Measurements from ENCODE around the gene SLC28A3. TPM values are rescaled to one million over a fixed set of nuclear protein-coding genes. Genes with fewer than 3 reads are reported as not detected.
"Not testable (repeated sequence)": the region's sequence is repeated elsewhere in the genome, so short reads cannot be mapped to it uniquely, and the experiment has no call there.

SLC28A3 gene
- polyA plus RNA-seq (2014; cell fraction: cytosol; rRNA removed), result not detected in 2 replicates
- polyA plus RNA-seq (2014; cell fraction: nucleus; rRNA removed), result not detected in 2 replicates

GRCh38 chr9:84340535-84340934, at the start of gene SLC28A3:
Gene SLC28A3 (minus strand): TSS chr9:84340758. CDS start chr9:84340633, 125 bp downstream.
- DNase-seq (ENCODE audit: low spot score), result no peak

- DNase-seq (ENCODE audit: low spot score), result not testable (repeated sequence)
Observed at GRCh38 chr9:84390254-84390653, 49.7 kb upstream of the SLC28A3 start.

- DNase-seq (ENCODE audit: low spot score), result no peak
Observed at GRCh38 chr9:84387821-84388220, 47.3 kb upstream of the SLC28A3 start.

GRCh38 chr9:84386753-84387152, 46.2 kb upstream of the SLC28A3 start:
- DNase-seq (ENCODE audit: low spot score), result no peak

GRCh38 chr9:84385386-84386040, 45.0 kb upstream of the SLC28A3 start:
- DNase-seq (ENCODE audit: low spot score), result no peak

GRCh38 chr9:84384617-84385016, 44.1 kb upstream of the SLC28A3 start:
- DNase-seq (ENCODE audit: low spot score), result no peak

- no peak for DNase-seq (ENCODE audit: low spot score)
Observed at GRCh38 chr9:84383178-84383577, 42.6 kb upstream of the SLC28A3 start.

GRCh38 chr9:84382720-84383119, 42.2 kb upstream of the SLC28A3 start:
- no peak for DNase-seq (ENCODE audit: low spot score)

GRCh38 chr9:84381508-84381907, 41.0 kb upstream of the SLC28A3 start:
- DNase-seq (ENCODE audit: low spot score), result no peak

- DNase-seq (ENCODE audit: low spot score), result no peak
Observed at GRCh38 chr9:84379740-84380139, 39.2 kb upstream of the SLC28A3 start.

- no peak for DNase-seq (ENCODE audit: low spot score)
Observed at GRCh38 chr9:84375954-84376353, 35.4 kb upstream of the SLC28A3 start.

- DNase-seq (ENCODE audit: low spot score), result no peak
Observed at GRCh38 chr9:84374516-84374915, 34.0 kb upstream of the SLC28A3 start.

- no peak for DNase-seq (ENCODE audit: low spot score)
Observed at GRCh38 chr9:84374013-84374412, 33.5 kb upstream of the SLC28A3 start.

- no peak for DNase-seq (ENCODE audit: low spot score)
Observed at GRCh38 chr9:84371737-84372136, 31.2 kb upstream of the SLC28A3 start.

- DNase-seq (ENCODE audit: low spot score), result no peak
Observed at GRCh38 chr9:84368601-84369000, 28.0 kb upstream of the SLC28A3 start.

GRCh38 chr9:84367726-84368125, 27.2 kb upstream of the SLC28A3 start:
- DNase-seq (ENCODE audit: low spot score), result not testable (repeated sequence)

- no peak for DNase-seq (ENCODE audit: low spot score)
Observed at GRCh38 chr9:84366683-84367082, 26.1 kb upstream of the SLC28A3 start.

- not testable (repeated sequence) for DNase-seq (ENCODE audit: low spot score)
Observed at GRCh38 chr9:84364894-84365490, 24.4 kb upstream of the SLC28A3 start.

- no peak for DNase-seq (ENCODE audit: low spot score)
Observed at GRCh38 chr9:84361645-84362044, 21.1 kb upstream of the SLC28A3 start.

- no peak for DNase-seq (ENCODE audit: low spot score)
Observed at GRCh38 chr9:84357275-84357674, 16.7 kb upstream of the SLC28A3 start.

- no peak for DNase-seq (ENCODE audit: low spot score)
Observed at GRCh38 chr9:84354035-84354434, 13.5 kb upstream of the SLC28A3 start.

- no peak for DNase-seq (ENCODE audit: low spot score)
Observed at GRCh38 chr9:84349671-84350070, 9.1 kb upstream of the SLC28A3 start.

GRCh38 chr9:84343111-84343521, 2.6 kb upstream of the SLC28A3 start:
- DNase-seq (ENCODE audit: low spot score), result no peak
